Measurements from ENCODE around the gene RXRB. TPM values are rescaled to one million over a fixed set of nuclear protein-coding genes. Genes with fewer than 3 reads are reported as not detected.
A peak's percentile ranks its signal among the peaks of the same experiment; 100 is the strongest.

Gene RXRB
- total and polyA plus RNA-seq, 2 of the 13 experiments (the other 11 are each of a cell fraction or from before 2014, with no cell fraction given): 26.7 to 55.7 TPM

GRCh38 chr6:33248932-33249731 lies 48.7 kb upstream of the RXRB start (continued):
- TF ChIP-seq ZBTB44 (CRISPR knock-in tag; IDR thresholded peaks at IDR 0.05) (no peak), MXI1 (IDR thresholded peaks at IDR 0.05; ENCODE audit: borderline replicate concordance, low read depth, low read length) (peak; percentile 81; the same call in 2 of the 3 replicates), TERF1 (CRISPR knock-in tag; IDR thresholded peaks at IDR 0.05) (no peak), ZNF576 (CRISPR knock-in tag; IDR thresholded peaks at IDR 0.05) (no peak), KLF9 (CRISPR knock-in tag; IDR thresholded peaks at IDR 0.05; ENCODE audit: low read depth) (no peak), SNRNP70 (IDR thresholded peaks at IDR 0.05; ENCODE audit: low read depth, low read length) (no peak), SYNCRIP (IDR thresholded peaks at IDR 0.05; ENCODE audit: insufficient read depth, low read depth, low read length) (no peak), FOXP4 (CRISPR knock-in tag; IDR thresholded peaks at IDR 0.05) (no peak), ZSCAN21 (CRISPR knock-in tag; IDR thresholded peaks at IDR 0.05; ENCODE audit: borderline replicate concordance) (no peak; the same call in 1 of the 2 replicates), CREBL2 (CRISPR knock-in tag; IDR thresholded peaks at IDR 0.05; ENCODE audit: borderline replicate concordance) (no peak; the same call in 1 of the 2 replicates), MYC (CRISPR knock-in tag; IDR thresholded peaks at IDR 0.05; ENCODE audit: borderline replicate concordance) (peak; percentile 35; the same call in 1 of the 2 replicates), SAP130 (CRISPR knock-in tag; IDR thresholded peaks at IDR 0.05; ENCODE audit: low read depth) (peak; percentile 86), ATM (IDR thresholded peaks at IDR 0.05; ENCODE audit: borderline replicate concordance) (no peak), NCOA2 (CRISPR knock-in tag; IDR thresholded peaks at IDR 0.05) (peak; percentile 45), HMGA1 (CRISPR knock-in tag; conservative IDR thresholded peaks at IDR 0.05) (no peak), ZNF230 (CRISPR knock-in tag; IDR thresholded peaks at IDR 0.05) (peak; percentile 77; the same call in 1 of the 2 replicates), ATAD3A (CRISPR knock-in tag; IDR thresholded peaks at IDR 0.05) (no peak)
- TF ChIP-seq, protein P1, sequence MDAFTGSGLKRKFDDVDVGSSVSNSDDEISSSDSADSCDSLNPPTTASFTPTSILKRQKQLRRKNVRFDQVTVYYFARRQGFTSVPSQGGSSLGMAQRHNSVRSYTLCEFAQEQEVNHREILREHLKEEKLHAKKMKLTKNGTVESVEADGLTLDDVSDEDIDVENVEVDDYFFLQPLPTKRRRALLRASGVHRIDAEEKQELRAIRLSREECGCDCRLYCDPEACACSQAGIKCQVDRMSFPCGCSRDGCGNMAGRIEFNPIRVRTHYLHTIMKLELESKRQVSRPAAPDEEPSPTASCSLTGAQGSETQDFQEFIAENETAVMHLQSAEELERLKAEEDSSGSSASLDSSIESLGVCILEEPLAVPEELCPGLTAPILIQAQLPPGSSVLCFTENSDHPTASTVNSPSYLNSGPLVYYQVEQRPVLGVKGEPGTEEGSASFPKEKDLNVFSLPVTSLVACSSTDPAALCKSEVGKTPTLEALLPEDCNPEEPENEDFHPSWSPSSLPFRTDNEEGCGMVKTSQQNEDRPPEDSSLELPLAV (CRISPR knock-in tag; conservative IDR thresholded peaks at IDR 0.05; ENCODE audit: low read depth): no peak
- TF ChIP-seq, protein P2, sequence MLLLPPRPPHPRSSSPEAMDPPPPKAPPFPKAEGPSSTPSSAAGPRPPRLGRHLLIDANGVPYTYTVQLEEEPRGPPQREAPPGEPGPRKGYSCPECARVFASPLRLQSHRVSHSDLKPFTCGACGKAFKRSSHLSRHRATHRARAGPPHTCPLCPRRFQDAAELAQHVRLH (CRISPR knock-in tag; IDR thresholded peaks at IDR 0.05; ENCODE audit: borderline replicate concordance, low read depth): peak; percentile 86
- TF ChIP-seq, protein P3, sequence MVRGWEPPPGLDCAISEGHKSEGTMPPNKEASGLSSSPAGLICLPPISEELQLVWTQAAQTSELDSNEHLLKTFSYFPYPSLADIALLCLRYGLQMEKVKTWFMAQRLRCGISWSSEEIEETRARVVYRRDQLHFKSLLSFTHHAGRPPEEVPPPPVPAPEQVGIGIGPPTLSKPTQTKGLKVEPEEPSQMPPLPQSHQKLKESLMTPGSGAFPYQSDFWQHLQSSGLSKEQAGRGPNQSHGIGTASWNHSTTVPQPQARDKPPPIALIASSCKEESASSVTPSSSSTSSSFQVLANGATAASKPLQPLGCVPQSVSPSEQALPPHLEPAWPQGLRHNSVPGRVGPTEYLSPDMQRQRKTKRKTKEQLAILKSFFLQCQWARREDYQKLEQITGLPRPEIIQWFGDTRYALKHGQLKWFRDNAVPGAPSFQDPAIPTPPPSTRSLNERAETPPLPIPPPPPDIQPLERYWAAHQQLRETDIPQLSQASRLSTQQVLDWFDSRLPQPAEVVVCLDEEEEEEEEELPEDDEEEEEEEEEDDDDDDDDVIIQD (CRISPR knock-in tag; IDR thresholded peaks at IDR 0.05; ENCODE audit: low read depth): peak; percentile 13; the same call in 1 of the 2 replicates
